ENCODE data around the gene SIGLEC7.
A peak's percentile ranks its signal among the peaks of the same experiment; 100 is the strongest.

Gene SIGLEC7

GRCh38 chr19:51142119-51142518 lies at the start of gene SIGLEC7:
Gene SIGLEC7, plus strand, starts transcription at chr19:51142301. Its CDS starts 69 bp downstream, at chr19:51142370.
- DNase-seq: peak in 1 of 2 donors; percentile 34

GRCh38 chr19:51093101-51093500 lies 49.0 kb upstream of the SIGLEC7 start:
- DNase-seq: no peak

GRCh38 chr19:51093510-51094345 lies 48.4 kb upstream of the SIGLEC7 start:
- no peak for DNase-seq

GRCh38 chr19:51094696-51095279 lies 47.3 kb upstream of the SIGLEC7 start:
- DNase-seq: peak in 1 of 2 donors; percentile 50

- DNase-seq: no peak
These were observed 45.5 kb upstream of the SIGLEC7 start for GRCh38 chr19:51096473-51097165.

- DNase-seq: peak in 1 of 2 donors; percentile 57
These were observed 44.8 kb upstream of the SIGLEC7 start for GRCh38 chr19:51097166-51097738.

- DNase-seq: no peak
These were observed 44.3 kb upstream of the SIGLEC7 start for GRCh38 chr19:51097796-51098195.

- peak in 1 of 2 donors; percentile 35 for DNase-seq
These were observed 43.6 kb upstream of the SIGLEC7 start for GRCh38 chr19:51098365-51099046.

GRCh38 chr19:51099047-51099382 lies 43.1 kb upstream of the SIGLEC7 start:
- no peak for DNase-seq

GRCh38 chr19:51100601-51101000 lies 41.5 kb upstream of the SIGLEC7 start:
- DNase-seq: no peak

- no peak for DNase-seq
These were observed 40.8 kb upstream of the SIGLEC7 start for GRCh38 chr19:51101171-51101865.

- DNase-seq: no peak
These were observed 39.1 kb upstream of the SIGLEC7 start for GRCh38 chr19:51102991-51103390.

GRCh38 chr19:51103926-51104341 lies 38.2 kb upstream of the SIGLEC7 start:
- DNase-seq: no peak

GRCh38 chr19:51107406-51108065 lies 34.6 kb upstream of the SIGLEC7 start:
- no peak for DNase-seq

GRCh38 chr19:51108066-51108804 lies 33.9 kb upstream of the SIGLEC7 start, which contains the start of gene CTU1:
Gene CTU1, minus strand, starts transcription at chr19:51108409. Its CDS starts 3,840 bp downstream, at chr19:51104569.
- DNase-seq: peak; percentile 99 to 100

- DNase-seq: no peak
These were observed 33.3 kb upstream of the SIGLEC7 start for GRCh38 chr19:51108805-51109146.

GRCh38 chr19:51110666-51110971 lies 31.5 kb upstream of the SIGLEC7 start:
- DNase-seq: no peak

- DNase-seq: no peak
These were observed 30.5 kb upstream of the SIGLEC7 start for GRCh38 chr19:51111606-51112005.

- peak in 1 of 2 donors; percentile 53 for DNase-seq
These were observed 27.9 kb upstream of the SIGLEC7 start for GRCh38 chr19:51114087-51114729.

GRCh38 chr19:51116736-51117286 lies 25.3 kb upstream of the SIGLEC7 start:
- DNase-seq: no peak
